ENCODE data around the gene PITPNM3. TPM values are rescaled to one million over a fixed set of nuclear protein-coding genes. Genes with fewer than 3 reads are reported as not detected.

PITPNM3 gene
- total and polyA plus RNA-seq, 2 of the 8 experiments (the other 6 are each of a cell fraction or from before 2014, with no cell fraction given): 1.7 to 3.1 TPM

DNA sequence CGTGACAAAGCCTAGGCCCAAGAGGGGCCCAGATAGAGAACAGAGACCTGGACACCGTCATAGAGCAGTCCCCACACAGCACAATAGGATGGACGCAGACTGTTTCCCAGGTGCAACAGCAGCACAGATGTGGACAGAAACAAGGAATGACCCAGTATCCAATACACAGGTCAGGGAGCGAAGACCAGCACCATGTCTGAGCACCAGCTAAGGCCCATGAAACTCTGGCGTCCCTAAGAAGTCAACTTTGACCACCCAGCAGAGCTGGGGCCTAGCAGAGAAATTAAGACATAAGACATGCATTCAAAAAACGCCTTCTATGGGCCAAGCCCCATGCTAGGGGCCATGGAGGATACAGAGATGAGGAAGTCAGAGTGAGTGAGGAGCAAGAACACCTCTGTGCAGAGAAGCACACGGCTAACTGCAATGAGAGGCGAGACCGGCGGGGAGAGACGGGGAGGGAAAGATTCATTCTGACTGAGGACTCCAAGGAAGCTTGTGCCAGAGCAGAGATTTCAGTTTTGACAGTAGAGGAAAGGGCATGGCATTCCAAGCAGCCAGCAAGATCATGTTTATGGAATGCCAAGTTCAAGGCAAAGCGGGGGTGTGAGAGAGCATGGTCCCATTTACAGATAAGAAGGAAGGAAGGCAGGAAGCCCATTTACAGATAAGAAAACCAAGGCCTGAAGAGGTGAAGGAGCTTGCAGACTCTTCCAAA, 50.8 kb downstream of the PITPNM3 start:
- no peaks in the 10 kb centered on the region for H3K79me2 ChIP-seq (ENCODE audit: control insufficient read depth in 1 of 2, insufficient read depth in 2 of 2, low read length in 2 of 2)
- no peak overlapping the region for H2AFZ ChIP-seq (ENCODE audit: low read length)
- no peak overlapping the region for H2BK5ac ChIP-seq (ENCODE audit: low read depth, low read length)
- ChIA-PET CTCF (ENCODE audit: partially characterized antibody) (interaction anchor here (0.7 to 1.5 kb wide), 3 partner anchors 8 to 35 kb away, joined by 3 to 4 read pairs (median 3); no protein-coding TSS in a partner anchor), POLR2A (ENCODE audit: partially characterized antibody) (no interaction called here)
- H3K23ac ChIP-seq (ENCODE audit: insufficient read length): no peak overlapping the region
- H3K56ac ChIP-seq (replicated peaks; ENCODE audit: insufficient read length, low read depth, low read length): no peak overlapping the region
- H3K9ac ChIP-seq (replicated peaks in 1 of 4; ENCODE audit: extremely low read depth in 1 of 4, low read depth in 3 of 4, low read length in 3 of 4): no peak overlapping the region
- H3K23me2 ChIP-seq (ENCODE audit: low read depth, low read length): no peaks in the 10 kb centered on the region; the same call in 1 of the 2 replicates
- TF ChIP-seq PHF8 (conservative IDR thresholded peaks at IDR 0.05; ENCODE audit: low read depth, low read length) (no peak), SUZ12 (IDR thresholded peaks at IDR 0.05; ENCODE audit: low read length) (no peak), YY1 (IDR thresholded peaks at IDR 0.05; ENCODE audit: low read depth, low read length) (no peak), MAFK (IDR thresholded peaks at IDR 0.05; ENCODE audit: low read depth, low read length) (no peak), BACH1 (IDR thresholded peaks at IDR 0.05; ENCODE audit: low read length) (no peak), SP1 (IDR thresholded peaks at IDR 0.05; ENCODE audit: low read depth, low read length) (no peak), CEBPB (IDR thresholded peaks at IDR 0.05; ENCODE audit: low read depth, low read length) (no peak), CBX5 (IDR thresholded peaks at IDR 0.05; ENCODE audit: low read depth, low read length) (no peak), KDM4A (IDR thresholded peaks at IDR 0.05; ENCODE audit: low read depth, low read length, severe bottlenecking) (no peak)
- TF ChIP-seq, protein P1, sequence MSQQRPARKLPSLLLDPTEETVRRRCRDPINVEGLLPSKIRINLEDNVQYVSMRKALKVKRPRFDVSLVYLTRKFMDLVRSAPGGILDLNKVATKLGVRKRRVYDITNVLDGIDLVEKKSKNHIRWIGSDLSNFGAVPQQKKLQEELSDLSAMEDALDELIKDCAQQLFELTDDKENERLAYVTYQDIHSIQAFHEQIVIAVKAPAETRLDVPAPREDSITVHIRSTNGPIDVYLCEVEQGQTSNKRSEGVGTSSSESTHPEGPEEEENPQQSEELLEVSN (IDR thresholded peaks at IDR 0.05): no peak
- TF ChIP-seq, protein P2, sequence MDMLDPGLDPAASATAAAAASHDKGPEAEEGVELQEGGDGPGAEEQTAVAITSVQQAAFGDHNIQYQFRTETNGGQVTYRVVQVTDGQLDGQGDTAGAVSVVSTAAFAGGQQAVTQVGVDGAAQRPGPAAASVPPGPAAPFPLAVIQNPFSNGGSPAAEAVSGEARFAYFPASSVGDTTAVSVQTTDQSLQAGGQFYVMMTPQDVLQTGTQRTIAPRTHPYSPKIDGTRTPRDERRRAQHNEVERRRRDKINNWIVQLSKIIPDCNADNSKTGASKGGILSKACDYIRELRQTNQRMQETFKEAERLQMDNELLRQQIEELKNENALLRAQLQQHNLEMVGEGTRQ (IDR thresholded peaks at IDR 0.05; ENCODE audit: low read length): no peak
- no peak overlapping the region for H3K14ac ChIP-seq (ENCODE audit: insufficient read length)
- no peak overlapping the region for H2BK120ac ChIP-seq (replicated peaks; ENCODE audit: low read depth, low read length)
- no peak overlapping the region for H3K4me2 ChIP-seq (ENCODE audit: insufficient read depth in 1 of 2, low read depth in 2 of 2, low read length in 2 of 2)
- H3K79me1 ChIP-seq (ENCODE audit: low read depth, low read length): no peaks in the 10 kb centered on the region
- no peak overlapping the region for H4K5ac ChIP-seq (ENCODE audit: insufficient read length, low read depth, low read length)
- no peak overlapping the region for H2BK15ac ChIP-seq (ENCODE audit: low read length)
- no peak overlapping the region for H2BK12ac ChIP-seq (ENCODE audit: low read depth, low read length)
- H3K4me3 ChIP-seq (ENCODE audit: extremely low read depth in 1 of 4, insufficient read depth in 2 of 4, low read depth in 3 of 4, low read length in 4 of 4): no peak overlapping the region
- H2AK5ac ChIP-seq (ENCODE audit: low read depth, low read length): no peak overlapping the region
- no peaks in the 10 kb centered on the region for H4K20me1 ChIP-seq (replicated peaks in 1 of 2; ENCODE audit: control insufficient read depth in 1 of 2, insufficient read depth in 2 of 2, low read length in 2 of 2)
- H3K4ac ChIP-seq (replicated peaks; ENCODE audit: insufficient read length, low read depth, low read length): no peak overlapping the region
- H3K18ac ChIP-seq (ENCODE audit: extremely low read depth, low read length): no peak overlapping the region
- no peak overlapping the region for H2BK20ac ChIP-seq (ENCODE audit: low read length)
- no peaks in the 10 kb centered on the region for H3K36me3 ChIP-seq (ENCODE audit: control insufficient read depth in 2 of 4, insufficient read depth in 4 of 4, low read length in 3 of 4)
- H3K27ac ChIP-seq (ENCODE audit: low read depth, low read length): no peak overlapping the region
- FAIRE-seq (no peak), DNase-seq (ENCODE audit: low read depth in 1 of 2, low spot score in 2 of 2) (no peak)
- H4K91ac ChIP-seq (replicated peaks; ENCODE audit: insufficient read length, low read length): no peak overlapping the region
- H3K4me1 ChIP-seq (replicated peaks in 1 of 4; ENCODE audit: control insufficient read depth in 3 of 4, insufficient read depth in 4 of 4, low read length in 3 of 4): peaks cover 0 to 12% (median 7%) of the 10 kb centered on the region in 4 experiments; a peak in 3 of 7 replicates
- H4K8ac ChIP-seq (ENCODE audit: extremely low read depth, insufficient read depth, low read length): no peak overlapping the region
- H3K9me3 ChIP-seq (ENCODE audit: insufficient read depth in 2 of 2, low read depth in 1 of 2, low read length in 1 of 2): no peaks in the 10 kb centered on the region; a peak in 1 of 4 replicates
- WGBS, 2 experiments (ENCODE audit: extremely low coverage in 1 of 2, insufficient coverage in 1 of 2, insufficient read length in 1 of 2, insufficient replicate concordance in 2 of 2, low coverage in 1 of 2, low lambda C conversion rate in 2 of 2, missing lambda C conversion rate in 1 of 2): 88% methylated on average over 12 of the region's 12 CpGs; no CpG with 5 or more reads in 1 of the 2 experiments
- H3K27me3 ChIP-seq (replicated peaks in 1 of 4; ENCODE audit: control insufficient read depth in 3 of 4, extremely low read depth in 1 of 4, insufficient read depth in 3 of 4, low read length in 3 of 4): no peaks in the 10 kb centered on the region
